Prostate gland (tissue), 2 donors: ENCODE results near the gene LBP.
"Not testable (repeated sequence)": the region's sequence is repeated elsewhere in the genome, so short reads cannot be mapped to it uniquely, and the experiment has no call there.

Experiments
- POLR2A ChIP-seq: fragments of 450-650 bp; IDR thresholded peaks from one replicate; pipeline ENCODE4 v1.6.1; 2016; ENCODE audit warnings: antibody characterized with exemption, mild to moderate bottlenecking
- TF ChIP-seq, protein P1 (sequence below), 4 experiments: fragments of 200-600 bp in 2 of 4; fragments of 450-650 bp in 2 of 4; sonication (generic) in 2 of 4; IDR thresholded peaks; 1 replicate in 3 of 4; 2 replicates in 1 of 4; pipeline ENCODE4 v1.5.1; 2016 to 2019; ENCODE audit warnings: antibody characterized with exemption in 4 of 4, mild to moderate bottlenecking in 2 of 4, moderate library complexity in 2 of 4

DNA sequence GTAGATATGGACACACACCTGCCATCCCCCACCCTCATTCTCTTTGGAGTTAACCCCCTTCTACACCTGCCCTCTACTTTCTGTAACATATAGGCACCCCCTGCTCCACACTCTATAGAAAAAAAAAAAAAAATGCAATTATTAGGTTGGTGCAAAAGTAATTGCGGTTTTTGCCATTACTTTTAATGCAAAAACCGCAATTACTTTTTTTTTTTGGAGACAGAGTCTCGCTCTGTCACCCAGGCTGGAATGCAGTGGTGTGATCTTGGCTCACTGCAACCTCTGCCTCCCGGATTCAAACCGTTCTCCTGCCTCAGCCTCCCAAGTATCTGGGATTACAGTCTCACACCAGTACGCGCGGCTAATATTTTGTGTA is 6.8 kb upstream of the LBP start:
- not testable (repeated sequence) for TF ChIP-seq POLR2A
- TF ChIP-seq, protein P1, sequence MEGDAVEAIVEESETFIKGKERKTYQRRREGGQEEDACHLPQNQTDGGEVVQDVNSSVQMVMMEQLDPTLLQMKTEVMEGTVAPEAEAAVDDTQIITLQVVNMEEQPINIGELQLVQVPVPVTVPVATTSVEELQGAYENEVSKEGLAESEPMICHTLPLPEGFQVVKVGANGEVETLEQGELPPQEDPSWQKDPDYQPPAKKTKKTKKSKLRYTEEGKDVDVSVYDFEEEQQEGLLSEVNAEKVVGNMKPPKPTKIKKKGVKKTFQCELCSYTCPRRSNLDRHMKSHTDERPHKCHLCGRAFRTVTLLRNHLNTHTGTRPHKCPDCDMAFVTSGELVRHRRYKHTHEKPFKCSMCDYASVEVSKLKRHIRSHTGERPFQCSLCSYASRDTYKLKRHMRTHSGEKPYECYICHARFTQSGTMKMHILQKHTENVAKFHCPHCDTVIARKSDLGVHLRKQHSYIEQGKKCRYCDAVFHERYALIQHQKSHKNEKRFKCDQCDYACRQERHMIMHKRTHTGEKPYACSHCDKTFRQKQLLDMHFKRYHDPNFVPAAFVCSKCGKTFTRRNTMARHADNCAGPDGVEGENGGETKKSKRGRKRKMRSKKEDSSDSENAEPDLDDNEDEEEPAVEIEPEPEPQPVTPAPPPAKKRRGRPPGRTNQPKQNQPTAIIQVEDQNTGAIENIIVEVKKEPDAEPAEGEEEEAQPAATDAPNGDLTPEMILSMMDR (IDR thresholded peaks at IDR 0.05), result not testable (repeated sequence)
